H1 (cell line): Measurements from ENCODE around the gene AGBL4. TPM values are rescaled to one million over a fixed set of nuclear protein-coding genes. Genes with fewer than 3 reads are reported as not detected.

Experiments
- CTCF ChIA-PET: fragments of 300-600 bp; sonication (Branson Sonifier 250); formaldehyde crosslinking; loops from one replicate; lab custom pipeline; 2021; ENCODE audit not compliant: partially characterized antibody; lab: Charles Lee
- POLR2A ChIA-PET: fragments of 300-600 bp; sonication (Branson Sonifier 250); formaldehyde crosslinking; loops from one replicate; lab custom pipeline; 2021; ENCODE audit warnings: inconsistent platforms; ENCODE audit not compliant: partially characterized antibody; lab: Charles Lee
- DNase-seq, 2 experiments: peaks; one replicate each; pipeline versions ENCODE4 v3.0.0 to v3.0.0-alpha.2; 2010 to 2022; ENCODE audit warnings: low spot score in 2 of 2, low read depth in 1 of 2, mixed read lengths in 1 of 2
- FAIRE-seq: peaks from 2 replicates; lab custom pipeline; 2011; peaks lifted over from hg19 to GRCh38; lab: Jason Lieb, UNC
- H2AFZ ChIP-seq: 2 replicates; pipeline ENCODE4 v1.8.1; 2012; ENCODE audit warnings: low read length, inconsistent platforms
- H2AK5ac ChIP-seq: 2 replicates; pipeline ENCODE4 v1.6.1; 2013; ENCODE audit warnings: low read depth, low read length
- H2BK120ac ChIP-seq: replicated peaks from 2 replicates; pipeline ENCODE3; 2013; ENCODE audit warnings: low read depth, low read length, inconsistent platforms
- H2BK12ac ChIP-seq: 2 replicates; pipeline ENCODE4 v1.6.1; 2013; ENCODE audit warnings: low read depth, low read length
- H2BK15ac ChIP-seq: 2 replicates; pipeline ENCODE4 v1.6.1; 2013; ENCODE audit warnings: low read length
- H2BK20ac ChIP-seq: 2 replicates; pipeline ENCODE4 v1.6.1; 2013; ENCODE audit warnings: low read length
- H2BK5ac ChIP-seq: 2 replicates; pipeline ENCODE4 v1.6.1; 2013; ENCODE audit warnings: low read depth, low read length
- H3K14ac ChIP-seq: 2 replicates; pipeline ENCODE4 v1.6.1; 2013; ENCODE audit warnings: inconsistent platforms; ENCODE audit not compliant: insufficient read length
- H3K18ac ChIP-seq: 2 replicates; pipeline ENCODE4 v1.6.1; 2013; ENCODE audit warnings: low read length; ENCODE audit errors: extremely low read depth
- H3K23ac ChIP-seq: 2 replicates; pipeline ENCODE4 v1.6.1; 2013; ENCODE audit warnings: inconsistent platforms; ENCODE audit not compliant: insufficient read length
- H3K23me2 ChIP-seq: 2 replicates; pipeline ENCODE4 v1.6.1; 2013; ENCODE audit warnings: low read depth, low read length
- H3K27ac ChIP-seq: 2 replicates; pipeline ENCODE4 v1.6.1; 2011; ENCODE audit warnings: low read depth, low read length, inconsistent platforms
- H3K27me3 ChIP-seq, 4 experiments: replicated peaks in 1 of 4; 1 replicate in 1 of 4; 2 replicates in 3 of 4; pipeline versions ENCODE4 v1.6.1 to v1.8.1; 2011 to 2013; ENCODE audit warnings: low read length in 3 of 4, mild to moderate bottlenecking in 3 of 4, inconsistent platforms in 2 of 4, mixed read lengths in 2 of 4, moderate library complexity in 1 of 4; ENCODE audit not compliant: control insufficient read depth in 3 of 4, insufficient read depth in 3 of 4; ENCODE audit errors: extremely low read depth in 1 of 4
- H3K36me3 ChIP-seq, 4 experiments: 2 replicates each; pipeline versions ENCODE4 v1.6.1 to v1.8.1; 2011 to 2013; ENCODE audit warnings: mild to moderate bottlenecking in 4 of 4, low read length in 3 of 4, moderate library complexity in 2 of 4, control low read depth in 1 of 4, inconsistent platforms in 1 of 4; ENCODE audit not compliant: insufficient read depth in 4 of 4, control insufficient read depth in 2 of 4
- H3K4ac ChIP-seq: replicated peaks from 2 replicates; pipeline ENCODE3; 2013; ENCODE audit warnings: low read length, low read depth, mixed read lengths, inconsistent platforms; ENCODE audit not compliant: insufficient read length
- H3K4me1 ChIP-seq, 4 experiments: replicated peaks in 1 of 4; 1 replicate in 1 of 4; 2 replicates in 3 of 4; pipeline versions ENCODE4 v1.6.1 to v1.8.1; 2011 to 2013; ENCODE audit warnings: low read length in 3 of 4, inconsistent platforms in 2 of 4, mixed read lengths in 1 of 4; ENCODE audit not compliant: insufficient read depth in 4 of 4, control insufficient read depth in 3 of 4
- H3K4me2 ChIP-seq, 2 experiments: 2 replicates each; pipeline versions ENCODE4 v1.6.1 to v1.8.1; 2011 to 2013; ENCODE audit warnings: low read depth in 2 of 2, low read length in 2 of 2, control low read depth in 1 of 2, inconsistent platforms in 1 of 2, mild to moderate bottlenecking in 1 of 2; ENCODE audit not compliant: insufficient read depth in 1 of 2
- H3K4me3 ChIP-seq, 4 experiments: fragments of 200-600, 300-600 bp in 1 of 4; sonication (generic), shearing (Covaris generic), sonication (Bioruptor Twin) in 1 of 4; 2 replicates each; pipeline versions ENCODE4 v1.5.1 to v1.8.1; 2011 to 2016; ENCODE audit warnings: low read length in 4 of 4, low read depth in 3 of 4, control low read depth in 2 of 4, inconsistent platforms in 2 of 4, mild to moderate bottlenecking in 2 of 4, mixed read lengths in 1 of 4, moderate library complexity in 1 of 4; ENCODE audit not compliant: insufficient read depth in 2 of 4; ENCODE audit errors: extremely low read depth in 1 of 4
- H3K56ac ChIP-seq: replicated peaks from 2 replicates; pipeline ENCODE3; 2013; ENCODE audit warnings: low read depth, mild to moderate bottlenecking, mixed read lengths, low read length, inconsistent platforms; ENCODE audit not compliant: insufficient read length
- H3K79me1 ChIP-seq: 2 replicates; pipeline ENCODE4 v1.6.1; 2013; ENCODE audit warnings: low read depth, low read length, control low read depth
- H3K79me2 ChIP-seq, 2 experiments: 2 replicates each; pipeline versions ENCODE4 v1.6.1 to v1.8.1; 2012 to 2013; ENCODE audit warnings: low read length in 2 of 2, mild to moderate bottlenecking in 2 of 2, inconsistent platforms in 1 of 2; ENCODE audit not compliant: insufficient read depth in 2 of 2, control insufficient read depth in 1 of 2
- H3K9ac ChIP-seq, 4 experiments: replicated peaks in 1 of 4; 1 replicate in 1 of 4; 2 replicates in 3 of 4; pipeline versions ENCODE4 v1.6.1 to v1.8.1; 2011 to 2013; ENCODE audit warnings: low read depth in 3 of 4, low read length in 3 of 4, control low read depth in 2 of 4, mild to moderate bottlenecking in 2 of 4, moderate library complexity in 2 of 4, inconsistent platforms in 1 of 4; ENCODE audit errors: extremely low read depth in 1 of 4
- H3K9me3 ChIP-seq, 2 experiments: 2 replicates each; pipeline versions ENCODE4 v1.6.1 to v1.8.1; 2012 to 2013; ENCODE audit warnings: mild to moderate bottlenecking in 2 of 2, moderate library complexity in 2 of 2, control low read depth in 1 of 2, inconsistent platforms in 1 of 2, low read depth in 1 of 2, low read length in 1 of 2, mixed read lengths in 1 of 2; ENCODE audit not compliant: insufficient read depth in 2 of 2
- H4K20me1 ChIP-seq, 2 experiments: replicated peaks in 1 of 2; 2 replicates each; pipeline versions ENCODE3 to v1.8.1; 2011 to 2013; ENCODE audit warnings: inconsistent platforms in 2 of 2, low read length in 2 of 2, mild to moderate bottlenecking in 1 of 2; ENCODE audit not compliant: insufficient read depth in 2 of 2, control insufficient read depth in 1 of 2
- H4K5ac ChIP-seq: 2 replicates; pipeline ENCODE4 v1.6.1; 2013; ENCODE audit warnings: low read length, low read depth, mixed read lengths, inconsistent platforms; ENCODE audit not compliant: insufficient read length
- H4K8ac ChIP-seq: 2 replicates; pipeline ENCODE4 v1.8.0; 2013; ENCODE audit warnings: mild to moderate bottlenecking, moderate library complexity, low read length, inconsistent platforms; ENCODE audit not compliant: insufficient read depth; ENCODE audit errors: extremely low read depth
- H4K91ac ChIP-seq: replicated peaks from 2 replicates; pipeline ENCODE3; 2013; ENCODE audit warnings: low read length, mixed read lengths, inconsistent platforms; ENCODE audit not compliant: insufficient read length
- ATF3 ChIP-seq: IDR thresholded peaks from 2 replicates; pipeline ENCODE4 v1.6.1; 2011; ENCODE audit warnings: low read depth, mild to moderate bottlenecking, low read length; ENCODE audit not compliant: insufficient read depth
- POU5F1 ChIP-seq: IDR thresholded peaks from 2 replicates; pipeline ENCODE4 v1.6.1; 2011; ENCODE audit warnings: low read depth, mild to moderate bottlenecking, low read length, moderate library complexity
- RBBP5 ChIP-seq: IDR thresholded peaks from 2 replicates; pipeline ENCODE4 v1.7.1; 2012; ENCODE audit warnings: low read depth, mild to moderate bottlenecking, inconsistent platforms, low read length, moderate library complexity, borderline replicate concordance
- SP1 ChIP-seq: IDR thresholded peaks from 2 replicates; pipeline ENCODE4 v1.6.1; 2011; ENCODE audit warnings: low read depth, low read length
- SP2 ChIP-seq: IDR thresholded peaks from 2 replicates; pipeline ENCODE4 v1.6.1; 2012; ENCODE audit warnings: mild to moderate bottlenecking, low read length, inconsistent platforms
- SP4 ChIP-seq: IDR thresholded peaks from 2 replicates; pipeline ENCODE4 v1.6.1; 2012; ENCODE audit warnings: low read length, inconsistent platforms
- TAF1 ChIP-seq: IDR thresholded peaks from 2 replicates; pipeline ENCODE4 v1.6.1; 2011; ENCODE audit warnings: mild to moderate bottlenecking, low read depth, low read length
- TEAD4 ChIP-seq: IDR thresholded peaks from 2 replicates; pipeline ENCODE4 v1.6.1; 2012; ENCODE audit warnings: low read depth, low read length, inconsistent platforms, mixed read lengths
- YY1 ChIP-seq: IDR thresholded peaks from 2 replicates; pipeline ENCODE4 v1.6.1; 2011; ENCODE audit warnings: low read depth, mild to moderate bottlenecking, low read length
- WGBS, 2 experiments: shearing (Covaris generic) in 1 of 2; methylation state at CpG; one replicate each; pipeline versions ENCODE4 v1.1.6 to v1.1.7; 2013 to 2015; ENCODE audit warnings: low lambda C conversion rate in 2 of 2, mixed read lengths in 2 of 2, inconsistent platforms in 1 of 2, low coverage in 1 of 2, missing lambda C conversion rate in 1 of 2; ENCODE audit not compliant: insufficient replicate concordance in 2 of 2, insufficient coverage in 1 of 2, insufficient read length in 1 of 2; ENCODE audit errors: extremely low coverage in 1 of 2, missing lambda C conversion rate in 1 of 2; 5-methylcytosine and 5-hydroxymethylcytosine counted together
- polyA plus RNA-seq, 7 experiments: library from polyadenylated mRNA; depleted of rRNA in 3 of 7; stranded (reverse) in 5 of 7; unstranded in 2 of 7; fragments of >200 nt in 5 of 7; fragments of 200-250 nt in 2 of 7; gene quantifications; 1 replicate in 5 of 7; 2 replicates in 1 of 7; 4 replicates in 1 of 7; pipeline versions ENCODE4 v1.2.1 to v1.2.3, GENCODE V29; 2011 to 2013; ENCODE audit warnings: missing spikeins in 2 of 7, mixed read lengths in 2 of 7
- total RNA-seq: library from RNA; stranded (reverse); fragmentation: NEBNext Ultra II Directional; extraction: Animal tissue kit (Norgen Biotek cat#: 25700); gene quantifications from 2 replicates; pipeline ENCODE4 v1.2.1, GENCODE V29; 2021

Gene AGBL4
- total and polyA plus RNA-seq, 2 of the 8 experiments (the other 6 are each of a cell fraction or from before 2014, with no cell fraction given): 0.41 to 0.45 TPM

- Histone ChIP-seq H2BK15ac (no peak overlapping the region), H3K9ac (no peak overlapping the region), H3K36me3 (no peaks in the 10 kb centered on the region), H3K4ac (no peak overlapping the region), H3K27me3 (no peaks in the 10 kb centered on the region; a peak in 1 of 7 replicates), H3K23ac (no peak overlapping the region), H3K4me1 (no peaks in the 10 kb centered on the region), H3K4me2 (no peak overlapping the region), H2BK120ac (no peak overlapping the region), H2AK5ac (no peak overlapping the region), H2AFZ (no peak overlapping the region), H3K9me3 (peaks cover 67 to 74% of the 10 kb centered on the region in 2 experiments)
- FAIRE-seq (no peak), DNase-seq (no peak)
- TF ChIP-seq TEAD4 (no peak), RBBP5 (no peak), YY1 (no peak), TAF1 (no peak), POU5F1 (no peak), ATF3 (no peak), SP2 (no peak), SP1 (no peak), SP4 (no peak)
- TF ChIP-seq, all 59 proteins: peak for 0
- H4K5ac ChIP-seq: no peak overlapping the region
- 87% methylated on average over 2 of the region's 2 CpGs; no CpG with 5 or more reads in 1 of the 2 experiments for WGBS, 2 experiments
- H3K14ac ChIP-seq: no peak overlapping the region
- H3K79me1 ChIP-seq: no peaks in the 10 kb centered on the region
- H3K56ac ChIP-seq: no peak overlapping the region
- no peak overlapping the region for H2BK20ac ChIP-seq
- no peak overlapping the region for H3K18ac ChIP-seq
- no peak overlapping the region for H2BK5ac ChIP-seq
- ChIA-PET CTCF (no interaction called here), POLR2A (no interaction called here)
- H3K79me2 ChIP-seq: no peaks in the 10 kb centered on the region
- H3K23me2 ChIP-seq: no peaks in the 10 kb centered on the region
- no peak overlapping the region for H4K91ac ChIP-seq
- H3K27ac ChIP-seq: no peak overlapping the region
- no peak overlapping the region for H3K4me3 ChIP-seq
- H2BK12ac ChIP-seq: no peak overlapping the region
- no peaks in the 10 kb centered on the region for H4K20me1 ChIP-seq
- no peak overlapping the region for H4K8ac ChIP-seq
Observed at GRCh38 chr1:49351768-49352167, 672.0 kb downstream of the AGBL4 start.
